Coronary artery (tissue), 2 donors: ENCODE measurements around the gene UBE3D.

Experiments used
- DNase-seq: peaks from one replicate; pipeline ENCODE4 v3.0.0-alpha.2; 2017; ENCODE audit warnings: low spot score
- H3K27ac ChIP-seq, 2 donors: fragments of 200-600 bp; sonication (generic); one replicate each; pipeline ENCODE4 v1.5.1; 2016 to 2019
- H3K4me3 ChIP-seq: fragments of 200-600 bp; sonication (generic); 2 replicates; pipeline ENCODE4 v1.5.1; 2016; ENCODE audit warnings: mild to moderate bottlenecking, moderate library complexity
- CTCF ChIP-seq: fragments of 200-600 bp; sonication (generic); IDR thresholded peaks from one replicate; pipeline ENCODE4 v1.5.1; 2019; ENCODE audit warnings: antibody characterized with exemption

UBE3D gene

GRCh38 chr6:82878812-82879211 is 186.8 kb downstream of the UBE3D start:
- no peak for DNase-seq
- no peak for TF ChIP-seq CTCF

GRCh38 chr6:82877213-82878195 is 188.1 kb downstream of the UBE3D start:
- H3K27ac ChIP-seq, result no peak overlapping the region
- TF ChIP-seq CTCF, result no peak
- DNase-seq, result no peak

More at GRCh38 chr6:82878812-82879211, 186.8 kb downstream of the UBE3D start:
- Histone ChIP-seq H3K4me3 (no peak overlapping the region), H3K27ac (no peak overlapping the region)

GRCh38 chr6:82875573-82876185 is 190.0 kb downstream of the UBE3D start:
- DNase-seq, result no peak
- Histone ChIP-seq H3K4me3 (no peak overlapping the region), H3K27ac (no peak overlapping the region)
- no peak for TF ChIP-seq CTCF

More at GRCh38 chr6:82877213-82878195, 188.1 kb downstream of the UBE3D start:
- H3K4me3 ChIP-seq, result no peak overlapping the region

- TF ChIP-seq CTCF, result no peak
- H3K4me3 ChIP-seq, result no peak overlapping the region
- no peak overlapping the region for H3K27ac ChIP-seq
- DNase-seq, result no peak
Measured at GRCh38 chr6:82874867-82875266, 190.8 kb downstream of the UBE3D start.

GRCh38 chr6:82872185-82872584 is 193.5 kb downstream of the UBE3D start:
- TF ChIP-seq CTCF, result no peak
- H3K27ac ChIP-seq, result no peak overlapping the region
- DNase-seq, result no peak
- H3K4me3 ChIP-seq, result no peak overlapping the region

GRCh38 chr6:82870582-82871172 is 195.0 kb downstream of the UBE3D start:
- Histone ChIP-seq H3K27ac (no peak overlapping the region), H3K4me3 (no peak overlapping the region)
- no peak for DNase-seq
- TF ChIP-seq CTCF, result no peak
